Dermis microvascular lymphatic vessel endothelial cell (primary cell): Measurements from ENCODE around the gene CTNND2. TPM values are rescaled to one million over a fixed set of nuclear protein-coding genes. Genes with fewer than 3 reads are reported as not detected.
"Not testable (repeated sequence)": the region's sequence is repeated elsewhere in the genome, so short reads cannot be mapped to it uniquely, and the experiment has no call there.

Experiments
- DNase-seq, 2 donors: peaks; one replicate each; pipeline versions ENCODE4 v3.0.0 to v3.0.0-alpha.2; 2010; ENCODE audit warnings: low read depth in 2 of 2
- total RNA-seq: library from RNA; depleted of rRNA; stranded (reverse); fragments of >200 nt; gene quantifications from 2 replicates; pipeline ENCODE4 v1.2.1, GENCODE V29; 2014

Gene CTNND2
- total RNA-seq, 1 donor from 2014 or later, result not detected

- DNase-seq, result no peak
Observed at GRCh38 chr5:11467588-11467987, 436.7 kb downstream of the CTNND2 start.

- no peak for DNase-seq
Observed at GRCh38 chr5:11459716-11460115, 444.5 kb downstream of the CTNND2 start.

- DNase-seq, result no peak
Observed at GRCh38 chr5:11455505-11455904, 448.7 kb downstream of the CTNND2 start.

- DNase-seq, result no peak
Observed at GRCh38 chr5:11452852-11453251, 451.4 kb downstream of the CTNND2 start.

- no peak for DNase-seq
Observed at GRCh38 chr5:11449966-11450365, 454.3 kb downstream of the CTNND2 start.

- no peak for DNase-seq
Observed at GRCh38 chr5:11449217-11449616, 455.0 kb downstream of the CTNND2 start.

- DNase-seq, result no peak
Observed at GRCh38 chr5:11443831-11444230, 460.4 kb downstream of the CTNND2 start.

- no peak for DNase-seq
Observed at GRCh38 chr5:11432116-11432515, 472.1 kb downstream of the CTNND2 start.

GRCh38 chr5:11429254-11429653 lies 475.0 kb downstream of the CTNND2 start:
- DNase-seq, result no peak

- DNase-seq, result no peak
Observed at GRCh38 chr5:11427569-11427968, 476.7 kb downstream of the CTNND2 start.

- no peak for DNase-seq
Observed at GRCh38 chr5:11426442-11426841, 477.8 kb downstream of the CTNND2 start.

- DNase-seq, result no peak
Observed at GRCh38 chr5:11422342-11422741, 481.9 kb downstream of the CTNND2 start.

- no peak for DNase-seq
Observed at GRCh38 chr5:11420969-11421368, 483.3 kb downstream of the CTNND2 start.

GRCh38 chr5:11415751-11416150 lies 488.5 kb downstream of the CTNND2 start:
- no peak for DNase-seq

GRCh38 chr5:11414732-11415131 lies 489.5 kb downstream of the CTNND2 start:
- not testable (repeated sequence) for DNase-seq

- no peak for DNase-seq
Observed at GRCh38 chr5:11411621-11412020, 492.6 kb downstream of the CTNND2 start.

GRCh38 chr5:11407556-11408145 lies 496.6 kb downstream of the CTNND2 start:
- DNase-seq, result no peak

GRCh38 chr5:11400316-11400715 lies 503.9 kb downstream of the CTNND2 start:
- no peak for DNase-seq

- no peak for DNase-seq
Observed at GRCh38 chr5:11398728-11399127, 505.5 kb downstream of the CTNND2 start.

GRCh38 chr5:11397549-11397948 lies 506.7 kb downstream of the CTNND2 start:
- no peak for DNase-seq

- no peak for DNase-seq
Observed at GRCh38 chr5:11396917-11397316, 507.3 kb downstream of the CTNND2 start.

GRCh38 chr5:11394933-11395332 lies 509.3 kb downstream of the CTNND2 start:
- no peak for DNase-seq

GRCh38 chr5:11390291-11390767 lies 513.9 kb downstream of the CTNND2 start:
- DNase-seq, result no peak

GRCh38 chr5:11387382-11387781 lies 516.9 kb downstream of the CTNND2 start:
- DNase-seq, result no peak
